ENCODE results near the gene GJA8. TPM values are rescaled to one million over a fixed set of nuclear protein-coding genes. Genes with fewer than 3 reads are reported as not detected.

The GJA8 gene
- total RNA-seq, 1 experiment from 2014 or later, result not detected

DNA sequence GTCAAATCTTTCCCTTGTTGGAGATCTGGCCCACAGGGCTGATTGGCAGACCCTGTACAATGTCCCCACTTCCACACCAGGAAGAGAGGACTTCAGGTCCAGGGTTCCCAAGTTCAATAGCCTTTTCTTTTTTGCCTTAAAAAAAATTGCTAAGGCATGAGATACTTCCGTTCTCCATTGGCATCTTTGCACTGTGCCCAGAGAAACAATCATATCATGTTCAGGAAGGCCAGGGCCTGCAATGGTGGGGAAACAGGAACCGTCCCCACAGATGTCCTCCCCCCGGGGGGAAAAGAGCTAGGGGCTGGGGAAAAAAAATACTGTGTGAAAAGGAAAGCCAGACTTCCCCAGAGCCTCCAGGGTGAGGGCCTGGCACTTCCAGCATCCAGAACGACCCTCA, 24.6 kb upstream of the GJA8 start:
- BruUV-seq (replicated peaks), result no TSS peak
- Histone ChIP-seq H3K4me3 (ENCODE audit: low read depth, low read length, poor library complexity, severe bottlenecking) (no peak overlapping the region), H3K36me3 (ENCODE audit: insufficient read depth, low read length, poor library complexity, severe bottlenecking) (no peaks in the 10 kb centered on the region), H3K9me3 (ENCODE audit: low read depth, low read length, poor library complexity, severe bottlenecking) (no peaks in the 10 kb centered on the region), H3K4me1 (ENCODE audit: insufficient read depth, low read length, poor library complexity, severe bottlenecking) (no peaks in the 10 kb centered on the region), H3K27ac (ENCODE audit: low read depth, low read length, poor library complexity, severe bottlenecking) (no peak overlapping the region), H3K27me3 (replicated peaks; ENCODE audit: insufficient read depth, low read depth, low read length, poor library complexity) (no peaks in the 10 kb centered on the region)
- ChIA-PET POLR2A (ENCODE audit: low non-redundant PET) (no interaction called here), CTCF (no interaction called here)
- no peak for TF ChIP-seq EZH2 (IDR thresholded peaks at IDR 0.05; ENCODE audit: borderline replicate concordance, low read depth, low read length, poor library complexity, severe bottlenecking)
- TF ChIP-seq, protein P1, sequence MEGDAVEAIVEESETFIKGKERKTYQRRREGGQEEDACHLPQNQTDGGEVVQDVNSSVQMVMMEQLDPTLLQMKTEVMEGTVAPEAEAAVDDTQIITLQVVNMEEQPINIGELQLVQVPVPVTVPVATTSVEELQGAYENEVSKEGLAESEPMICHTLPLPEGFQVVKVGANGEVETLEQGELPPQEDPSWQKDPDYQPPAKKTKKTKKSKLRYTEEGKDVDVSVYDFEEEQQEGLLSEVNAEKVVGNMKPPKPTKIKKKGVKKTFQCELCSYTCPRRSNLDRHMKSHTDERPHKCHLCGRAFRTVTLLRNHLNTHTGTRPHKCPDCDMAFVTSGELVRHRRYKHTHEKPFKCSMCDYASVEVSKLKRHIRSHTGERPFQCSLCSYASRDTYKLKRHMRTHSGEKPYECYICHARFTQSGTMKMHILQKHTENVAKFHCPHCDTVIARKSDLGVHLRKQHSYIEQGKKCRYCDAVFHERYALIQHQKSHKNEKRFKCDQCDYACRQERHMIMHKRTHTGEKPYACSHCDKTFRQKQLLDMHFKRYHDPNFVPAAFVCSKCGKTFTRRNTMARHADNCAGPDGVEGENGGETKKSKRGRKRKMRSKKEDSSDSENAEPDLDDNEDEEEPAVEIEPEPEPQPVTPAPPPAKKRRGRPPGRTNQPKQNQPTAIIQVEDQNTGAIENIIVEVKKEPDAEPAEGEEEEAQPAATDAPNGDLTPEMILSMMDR (conservative IDR thresholded peaks at IDR 0.05; ENCODE audit: low read depth, low read length), result no peak
- no peak for DNase-seq (ENCODE audit: low spot score)
- intact Hi-C loops (cut with micrococcal nuclease; ENCODE audit: unreplicated experiment), result no loop called here

DNA sequence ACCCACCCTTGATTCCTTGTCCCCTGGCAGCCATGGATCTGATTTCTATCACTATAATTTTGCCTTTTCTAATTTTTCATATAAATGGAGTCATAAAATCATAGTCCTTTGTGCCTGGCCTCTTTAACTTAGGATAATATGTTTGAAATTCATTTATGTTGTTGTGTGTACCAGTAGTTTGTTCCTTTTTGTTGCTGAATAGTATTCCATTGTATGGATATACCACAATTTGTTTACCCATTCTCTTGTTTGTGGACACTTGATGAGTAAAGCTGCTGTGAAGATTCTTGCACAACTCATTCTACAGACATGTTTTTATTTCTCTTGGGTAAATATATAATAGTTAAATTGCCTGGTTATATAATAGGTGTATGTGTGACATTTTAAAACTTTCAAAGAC, 22.7 kb upstream of the GJA8 start:
- no peak overlapping the region for H3K27ac ChIP-seq (ENCODE audit: low read depth, low read length, poor library complexity, severe bottlenecking)
- H3K9me3 ChIP-seq (ENCODE audit: low read depth, low read length, poor library complexity, severe bottlenecking), result no peaks in the 10 kb centered on the region
- no peak for DNase-seq (ENCODE audit: low spot score)
- intact Hi-C loops (cut with micrococcal nuclease; ENCODE audit: unreplicated experiment), result no loop called here
- no peaks in the 10 kb centered on the region for H3K36me3 ChIP-seq (ENCODE audit: insufficient read depth, low read length, poor library complexity, severe bottlenecking)
- H3K4me1 ChIP-seq (ENCODE audit: insufficient read depth, low read length, poor library complexity, severe bottlenecking), result no peaks in the 10 kb centered on the region
- TF ChIP-seq, protein P1 (conservative IDR thresholded peaks at IDR 0.05; ENCODE audit: low read depth, low read length), result no peak
- no peak for TF ChIP-seq EZH2 (IDR thresholded peaks at IDR 0.05; ENCODE audit: borderline replicate concordance, low read depth, low read length, poor library complexity, severe bottlenecking)
- ChIA-PET CTCF (no interaction called here), POLR2A (ENCODE audit: low non-redundant PET) (no interaction called here)
- peaks cover 4% of the 10 kb centered on the region for H3K27me3 ChIP-seq (replicated peaks; ENCODE audit: insufficient read depth, low read depth, low read length, poor library complexity)
- no TSS peak for BruUV-seq (replicated peaks)
- no peak overlapping the region for H3K4me3 ChIP-seq (ENCODE audit: low read depth, low read length, poor library complexity, severe bottlenecking)

- POLR2A ChIA-PET (ENCODE audit: low non-redundant PET), result no interaction called here
- Histone ChIP-seq H3K36me3 (ENCODE audit: insufficient read depth, low read length, poor library complexity, severe bottlenecking) (no peaks in the 10 kb centered on the region), H3K27ac (ENCODE audit: low read depth, low read length, poor library complexity, severe bottlenecking) (no peak overlapping the region), H3K4me3 (ENCODE audit: low read depth, low read length, poor library complexity, severe bottlenecking) (no peak overlapping the region), H3K27me3 (replicated peaks; ENCODE audit: insufficient read depth, low read depth, low read length, poor library complexity) (peaks cover 4% of the 10 kb centered on the region), H3K9me3 (ENCODE audit: low read depth, low read length, poor library complexity, severe bottlenecking) (no peaks in the 10 kb centered on the region), H3K4me1 (ENCODE audit: insufficient read depth, low read length, poor library complexity, severe bottlenecking) (no peaks in the 10 kb centered on the region)
- BruUV-seq (replicated peaks), result no TSS peak
- intact Hi-C loops (cut with micrococcal nuclease; ENCODE audit: unreplicated experiment), result no loop called here
- CTCF ChIA-PET, result no interaction called here
- no peak for DNase-seq (ENCODE audit: low spot score)
- TF ChIP-seq, protein P1 (conservative IDR thresholded peaks at IDR 0.05; ENCODE audit: low read depth, low read length), result no peak
- no peak for TF ChIP-seq EZH2 (IDR thresholded peaks at IDR 0.05; ENCODE audit: borderline replicate concordance, low read depth, low read length, poor library complexity, severe bottlenecking)
Measured at GRCh38 chr1:147882535-147882934, 20.1 kb upstream of the GJA8 start.
